ENCODE measurements around the gene DTNBP1.
"Not testable (repeated sequence)": the region's sequence is repeated elsewhere in the genome, so short reads cannot be mapped to it uniquely, and the experiment has no call there.

The DTNBP1 gene

GRCh38 chr6:15549371-15549770, 113.5 kb downstream of the DTNBP1 start:
- H3K27ac ChIP-seq, result no peak overlapping the region
- CTCF ChIA-PET, result no interaction called here
- POLR2A ChIA-PET (ENCODE audit: low non-redundant PET), result no interaction called here
- no peak for DNase-seq (ENCODE audit: low spot score)
- TF ChIP-seq CTCF (conservative IDR thresholded peaks at IDR 0.05; ENCODE audit: low read depth), result no peak

- H3K27ac ChIP-seq, result no peak overlapping the region
- TF ChIP-seq CTCF (conservative IDR thresholded peaks at IDR 0.05; ENCODE audit: low read depth), result no peak
- POLR2A ChIA-PET (ENCODE audit: low non-redundant PET), result no interaction called here
These were observed 115.4 kb downstream of the DTNBP1 start for GRCh38 chr6:15547400-15547799.

GRCh38 chr6:15546591-15546990, 116.2 kb downstream of the DTNBP1 start:
- CTCF ChIA-PET, result interaction anchor here (0.8 kb wide), 1 partner anchor 753 kb away, joined by 3 read pairs; no protein-coding TSS in a partner anchor
- POLR2A ChIA-PET (ENCODE audit: low non-redundant PET), result no interaction called here
- H3K27ac ChIP-seq, result no peak overlapping the region

More at GRCh38 chr6:15547400-15547799, 115.4 kb downstream of the DTNBP1 start:
- CTCF ChIA-PET, result no interaction called here
- no peak for DNase-seq (ENCODE audit: low spot score)

GRCh38 chr6:15544321-15544900, 118.4 kb downstream of the DTNBP1 start:
- H3K27ac ChIP-seq, result no peak overlapping the region
- ChIA-PET POLR2A (ENCODE audit: low non-redundant PET) (no interaction called here), CTCF (no interaction called here)
- TF ChIP-seq CTCF (conservative IDR thresholded peaks at IDR 0.05; ENCODE audit: low read depth), result no peak
- no peak for DNase-seq (ENCODE audit: low spot score)

More at GRCh38 chr6:15546591-15546990, 116.2 kb downstream of the DTNBP1 start:
- peak; percentile 22 for DNase-seq (ENCODE audit: low spot score)
- no peak for TF ChIP-seq CTCF (conservative IDR thresholded peaks at IDR 0.05; ENCODE audit: low read depth)

- H3K27ac ChIP-seq; POLR2A ChIA-PET (ENCODE audit: low non-redundant PET); DNase-seq (ENCODE audit: low spot score): not testable (repeated sequence)
- CTCF ChIA-PET, result interaction anchor here (0.6 kb wide), 1 partner anchor 59 kb away, joined by 3 read pairs; no protein-coding TSS in a partner anchor
These were observed 119.4 kb downstream of the DTNBP1 start for GRCh38 chr6:15543332-15543917.

- no peak for TF ChIP-seq CTCF (conservative IDR thresholded peaks at IDR 0.05; ENCODE audit: low read depth)
- no peak for DNase-seq (ENCODE audit: low spot score)
- POLR2A ChIA-PET (ENCODE audit: low non-redundant PET), result no interaction called here
- no peak overlapping the region for H3K27ac ChIP-seq
- CTCF ChIA-PET, result no interaction called here
These were observed 123.0 kb downstream of the DTNBP1 start for GRCh38 chr6:15539722-15540270.

Measured in RWPE1 (cell line).